Measurements from ENCODE around the gene PCGF3. TPM values are rescaled to one million over a fixed set of nuclear protein-coding genes. Genes with fewer than 3 reads are reported as not detected.

The PCGF3 gene
- total and polyA plus RNA-seq, 7 experiments from 2014 or later, result 3.8 to 66.8 (median 36.2) TPM

DNA sequence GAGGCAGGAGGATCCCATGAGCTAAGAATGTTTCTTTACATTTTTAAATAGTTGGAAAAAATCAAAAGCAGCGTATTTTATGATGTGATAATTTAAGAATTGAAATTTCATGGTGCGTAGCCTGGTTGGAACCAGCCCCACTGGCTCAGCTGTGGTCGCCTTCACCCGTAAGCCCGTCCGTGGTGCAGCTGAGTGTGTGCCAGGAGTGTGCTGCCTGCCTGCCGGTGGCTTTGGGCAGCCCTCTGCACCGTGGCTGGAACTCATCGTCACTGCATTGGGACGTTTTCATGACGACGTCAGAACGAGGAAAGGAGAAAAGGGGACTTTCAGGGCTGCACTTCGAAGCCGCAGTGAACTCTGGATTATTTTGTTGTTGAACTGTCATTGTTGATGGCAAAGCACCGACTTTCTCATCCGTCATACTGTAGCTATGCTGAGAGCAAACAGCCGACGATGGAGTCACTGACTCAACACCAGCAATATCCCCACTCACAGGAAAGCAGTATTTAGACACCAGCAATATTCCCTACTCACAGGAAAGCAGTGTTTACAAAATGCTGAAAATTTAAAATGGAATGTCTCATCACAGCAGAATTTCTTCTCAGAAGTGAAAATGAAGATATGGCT, 35.1 kb downstream of the PCGF3 start:
- H3K4me3 ChIP-seq (ENCODE audit: low read length), result no peak overlapping the region
- Mint-ChIP-seq H3K27me3 (no peaks in the 10 kb centered on the region), H3K4me3 (no peak overlapping the region), H3K36me3 (peaks cover 0 to 13% (median 4%) of the 10 kb centered on the region in 5 donors), H3K4me1 (peaks cover 0 to 6% (median 0%) of the 10 kb centered on the region in 7 donors), H3K27ac (no peak overlapping the region), H3K9me3 (no peaks in the 10 kb centered on the region)
- POLR2A ChIA-PET, result no interaction called here
- no peaks in the 10 kb centered on the region for H3K4me1 ChIP-seq (ENCODE audit: control insufficient read depth in 2 of 2, insufficient read depth in 2 of 2, low read length in 2 of 2)
- ATAC-seq (no peak), DNase-seq (no peak)
- H3K36me3 ChIP-seq (ENCODE audit: control insufficient read depth in 2 of 3, insufficient read depth in 3 of 3, low read length in 3 of 3), result peaks cover 0 to 32% (median 0%) of the 10 kb centered on the region in 3 experiments
- H3K27ac ChIP-seq (ENCODE audit: low read depth, low read length), result no peak overlapping the region
- CTCF ChIA-PET, result interaction anchor here (0.7 to 3.0 kb wide), 3 partner anchors 10 to 247 kb away, joined by 4 to 19 read pairs (median 6); partner anchors contain the start of gene IDUA
- no peaks in the 10 kb centered on the region for H3K9me3 ChIP-seq (ENCODE audit: control insufficient read depth in 2 of 3, low read length in 3 of 3)
- intact Hi-C loops (cut with micrococcal nuclease), result loop anchor here (5.0 to 10.0 kb wide), 3 partner anchors 152 to 496 kb away; no protein-coding TSS in a partner anchor
- H3K27me3 ChIP-seq (ENCODE audit: control insufficient read depth in 2 of 2, insufficient read depth in 2 of 2, low read length in 2 of 2), result no peaks in the 10 kb centered on the region

DNA sequence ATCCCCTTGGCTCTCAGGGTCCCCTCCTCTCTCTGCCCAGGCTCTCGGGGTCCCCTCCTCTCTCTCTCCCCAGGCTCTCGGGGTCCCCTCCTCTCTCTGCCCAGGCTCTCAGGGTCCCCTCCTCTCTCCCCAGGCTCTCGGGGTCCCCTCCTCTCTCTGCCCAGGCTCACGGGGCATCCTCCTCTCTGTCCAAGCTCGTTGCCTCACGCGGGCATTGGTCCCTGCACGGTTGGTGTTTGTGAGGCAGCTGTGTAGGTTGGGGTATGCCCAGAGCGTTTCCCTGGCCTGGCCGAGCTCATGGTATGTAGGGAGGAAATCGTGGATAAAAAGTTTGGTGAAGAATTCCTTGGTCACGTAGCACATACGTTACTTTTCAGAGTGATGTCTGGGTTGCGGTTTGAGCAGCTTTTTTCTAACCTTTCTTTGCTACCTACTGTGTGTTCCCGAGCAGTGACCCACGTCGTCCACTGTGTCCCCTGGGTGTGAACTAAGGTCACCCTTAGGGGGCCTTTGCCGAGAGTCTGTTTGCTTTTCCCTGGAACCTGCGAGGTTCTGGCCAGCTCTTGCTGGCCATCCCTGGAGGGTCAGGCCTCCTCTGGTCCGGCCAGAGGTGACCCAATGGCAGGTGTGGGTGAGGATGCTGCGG, 36.6 kb downstream of the PCGF3 start:
- no peak overlapping the region for H3K4me3 ChIP-seq (ENCODE audit: low read length)
- ChIA-PET CTCF (interaction anchor here (0.6 to 3.0 kb wide), 8 partner anchors 9 to 525 kb away, joined by 3 to 19 read pairs (median 4); partner anchors contain the start of gene IDUA), POLR2A (interaction anchor here (1.5 kb wide), 2 partner anchors 39 to 245 kb away, joined by 3 to 5 read pairs; no protein-coding TSS in a partner anchor)
- peaks cover 0 to 24% (median 0%) of the 10 kb centered on the region in 3 experiments for H3K36me3 ChIP-seq (ENCODE audit: control insufficient read depth in 2 of 3, insufficient read depth in 3 of 3, low read length in 3 of 3)
- Mint-ChIP-seq H3K36me3 (peaks cover 0 to 13% (median 4%) of the 10 kb centered on the region in 5 donors), H3K27me3 (no peaks in the 10 kb centered on the region), H3K27ac (no peak overlapping the region), H3K9me3 (no peaks in the 10 kb centered on the region), H3K4me3 (no peak overlapping the region), H3K4me1 (peaks cover 0 to 6% (median 0%) of the 10 kb centered on the region in 7 donors)
- intact Hi-C loops (cut with micrococcal nuclease), result loop anchor here (2.0 to 10.0 kb wide), 8 partner anchors 150 to 497 kb away; partner anchors contain the start of genes IDUA (in 2 of the 2), FGFRL1 (in 1 of the 2), GAK (in 1 of the 2) and TMEM175 (in 1 of the 2)
- DNase-seq (no peak), ATAC-seq (peak; percentile 23)
- H3K4me1 ChIP-seq (ENCODE audit: control insufficient read depth in 2 of 2, insufficient read depth in 2 of 2, low read length in 2 of 2), result no peaks in the 10 kb centered on the region
- H3K9me3 ChIP-seq (ENCODE audit: control insufficient read depth in 2 of 3, low read length in 3 of 3), result no peaks in the 10 kb centered on the region
- H3K27ac ChIP-seq (ENCODE audit: low read depth, low read length), result no peak overlapping the region
- H3K27me3 ChIP-seq (ENCODE audit: control insufficient read depth in 2 of 2, insufficient read depth in 2 of 2, low read length in 2 of 2), result no peaks in the 10 kb centered on the region

DNA sequence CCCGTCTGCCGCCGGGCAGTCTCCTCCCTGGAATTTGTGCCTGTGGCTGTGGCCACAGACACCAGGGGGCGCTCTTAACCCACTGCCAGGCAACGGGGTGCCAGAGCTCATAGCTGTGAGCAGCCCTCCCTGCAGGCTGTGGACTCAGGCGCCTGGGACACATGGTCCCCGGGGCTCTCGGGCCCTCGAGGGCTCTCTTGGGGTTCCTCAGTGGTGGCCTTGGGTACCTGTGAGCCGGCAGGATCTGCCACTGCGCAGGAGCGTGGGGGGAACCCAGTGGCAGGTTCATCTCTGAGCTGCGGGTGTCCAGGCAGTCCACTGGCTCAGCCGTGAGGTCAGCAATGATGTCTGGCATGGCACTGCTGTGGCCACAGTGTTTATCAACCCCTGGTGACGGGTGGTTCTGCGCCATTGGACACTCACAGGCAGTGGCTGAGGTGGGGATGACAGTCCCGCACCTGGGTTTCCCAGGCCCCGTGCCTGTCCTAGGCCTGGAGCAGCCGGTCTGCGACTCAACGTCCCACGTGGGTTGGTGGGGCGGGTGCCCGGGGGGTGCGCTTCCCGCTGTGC, 37.2 kb downstream of the PCGF3 start:
- Mint-ChIP-seq H3K4me3 (no peak overlapping the region), H3K27ac (peak overlapping the region in 1 of 9 donors; percentile 41), H3K27me3 (no peaks in the 10 kb centered on the region), H3K9me3 (no peaks in the 10 kb centered on the region), H3K4me1 (peaks cover 0 to 6% (median 2%) of the 10 kb centered on the region in 7 donors), H3K36me3 (peaks cover 0 to 9% (median 2%) of the 10 kb centered on the region in 5 donors)
- Histone ChIP-seq H3K9me3 (ENCODE audit: control insufficient read depth in 2 of 3, low read length in 3 of 3) (no peaks in the 10 kb centered on the region), H3K36me3 (ENCODE audit: control insufficient read depth in 2 of 3, insufficient read depth in 3 of 3, low read length in 3 of 3) (peaks cover 0 to 20% (median 0%) of the 10 kb centered on the region in 3 experiments), H3K4me3 (ENCODE audit: low read length) (no peak overlapping the region), H3K27me3 (ENCODE audit: control insufficient read depth in 2 of 2, insufficient read depth in 2 of 2, low read length in 2 of 2) (no peaks in the 10 kb centered on the region), H3K4me1 (ENCODE audit: control insufficient read depth in 2 of 2, insufficient read depth in 2 of 2, low read length in 2 of 2) (no peaks in the 10 kb centered on the region), H3K27ac (ENCODE audit: low read depth, low read length) (no peak overlapping the region)
- intact Hi-C loops (cut with micrococcal nuclease), result loop anchor here (2.0 to 10.0 kb wide), 8 partner anchors 149 to 498 kb away; partner anchors contain the start of genes IDUA (in 2 of the 2), FGFRL1 (in 1 of the 2), GAK (in 1 of the 2) and TMEM175 (in 1 of the 2)
- POLR2A ChIA-PET, result interaction anchor here (1.5 kb wide), 2 partner anchors 39 to 245 kb away, joined by 3 to 5 read pairs; no protein-coding TSS in a partner anchor
- peak; percentile 47 to 80 (median 69) for DNase-seq
- CTCF ChIA-PET, result interaction anchor here (0.6 to 3.0 kb wide), 9 partner anchors 9 to 524 kb away, joined by 3 to 19 read pairs (median 3); partner anchors contain the start of gene IDUA
- peak; percentile 93 for ATAC-seq

DNA sequence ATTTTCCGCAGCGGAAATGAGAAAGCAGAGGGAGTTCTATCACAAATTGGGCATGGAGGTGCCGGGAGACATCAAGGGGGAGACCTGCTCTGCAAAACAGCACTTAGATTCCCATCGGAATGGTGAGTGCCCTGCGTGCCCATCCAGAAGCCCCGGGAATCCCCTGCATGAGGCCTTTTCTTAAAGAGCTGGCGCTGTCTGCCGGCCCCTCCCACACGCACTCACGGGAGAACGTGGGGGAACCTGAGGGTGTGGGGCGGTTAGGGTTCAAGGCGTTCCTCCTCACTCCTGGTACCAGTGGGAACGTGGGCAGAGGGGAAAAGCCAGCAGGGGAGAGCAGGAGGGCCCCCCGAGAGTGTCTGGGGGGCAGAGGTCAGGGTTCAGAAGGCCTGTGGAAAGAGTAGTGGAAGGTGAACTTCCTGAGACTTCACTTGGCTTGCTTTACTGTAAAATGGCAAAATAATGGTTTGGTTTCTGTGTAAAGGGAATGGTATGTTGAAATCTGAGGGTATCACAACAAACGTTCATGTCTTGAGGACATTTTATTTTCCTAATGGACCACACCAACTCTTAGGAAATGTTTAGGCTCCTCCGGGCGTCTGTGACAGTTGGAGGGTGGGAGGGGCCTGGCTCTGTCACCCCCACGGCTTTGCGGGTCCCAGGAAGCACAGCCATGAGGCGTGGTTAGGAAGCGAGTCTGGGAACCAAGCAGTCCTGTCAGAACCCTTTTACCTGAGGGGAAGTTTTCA, 38.0 kb downstream of the PCGF3 start:
- ChIA-PET POLR2A (interaction anchor here (1.5 kb wide), 1 partner anchor 244 kb away, joined by 5 read pairs; no protein-coding TSS in a partner anchor), CTCF (interaction anchor here (0.6 to 3.0 kb wide), 4 partner anchors 13 to 244 kb away, joined by 3 to 19 read pairs (median 5); partner anchors contain the start of gene IDUA)
- Mint-ChIP-seq H3K36me3 (peaks cover 0 to 17% (median 6%) of the 10 kb centered on the region in 5 donors), H3K27ac (peak overlapping the region in 3 of 9 donors; percentile 34 to 82 (median 59)), H3K9me3 (no peaks in the 10 kb centered on the region), H3K4me3 (no peak overlapping the region), H3K27me3 (no peaks in the 10 kb centered on the region), H3K4me1 (peaks cover 0 to 6% (median 3%) of the 10 kb centered on the region in 7 donors)
- Histone ChIP-seq H3K27ac (ENCODE audit: low read depth, low read length) (no peak overlapping the region), H3K4me3 (ENCODE audit: low read length) (no peak overlapping the region), H3K27me3 (ENCODE audit: control insufficient read depth in 2 of 2, insufficient read depth in 2 of 2, low read length in 2 of 2) (no peaks in the 10 kb centered on the region), H3K36me3 (ENCODE audit: control insufficient read depth in 2 of 3, insufficient read depth in 3 of 3, low read length in 3 of 3) (peaks cover 0 to 23% (median 0%) of the 10 kb centered on the region in 3 experiments), H3K4me1 (ENCODE audit: control insufficient read depth in 2 of 2, insufficient read depth in 2 of 2, low read length in 2 of 2) (no peaks in the 10 kb centered on the region), H3K9me3 (ENCODE audit: control insufficient read depth in 2 of 3, low read length in 3 of 3) (no peaks in the 10 kb centered on the region)
- DNase-seq (no peak), ATAC-seq (no peak)
- intact Hi-C loops (cut with micrococcal nuclease), result loop anchor here (2.0 to 10.0 kb wide), 8 partner anchors 149 to 499 kb away; partner anchors contain the start of genes IDUA (in 2 of the 2), FGFRL1 (in 1 of the 2), GAK (in 1 of the 2) and TMEM175 (in 1 of the 2)

DNA sequence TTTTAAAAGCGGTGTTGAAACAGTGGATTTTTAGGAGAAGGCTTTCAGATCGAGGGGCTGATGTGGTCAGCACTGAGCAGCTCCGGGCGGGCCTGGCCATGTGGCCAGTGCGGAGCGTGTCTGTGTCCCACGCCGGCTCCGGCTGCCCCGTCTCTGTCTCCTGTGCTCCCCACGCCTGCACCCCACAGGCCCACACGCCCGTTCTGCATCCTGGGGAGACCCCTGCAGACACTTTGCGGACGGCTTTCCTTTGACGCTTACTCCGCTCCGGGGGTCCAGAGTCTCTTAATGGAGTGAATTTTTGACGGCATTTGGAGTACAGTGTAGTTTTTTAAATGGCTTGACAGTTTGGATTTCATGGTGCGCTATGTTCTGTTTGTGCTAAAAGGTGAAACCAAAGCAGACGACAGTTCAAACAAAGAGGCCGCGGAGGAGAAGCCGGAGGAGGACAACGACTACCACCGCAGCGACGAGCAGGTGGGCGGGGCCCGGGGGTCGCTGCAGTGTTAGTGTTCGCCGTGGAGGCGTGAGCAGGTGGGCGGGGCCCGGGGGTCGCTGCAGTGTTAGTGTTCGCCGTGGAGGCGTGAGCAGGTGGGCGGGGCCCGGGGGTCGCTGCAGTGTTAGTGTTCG, 38.7 kb downstream of the PCGF3 start:
- peak overlapping the region in 3 of 9 donors; percentile 12 to 82 (median 40) for H3K27ac Mint-ChIP-seq
- H3K9me3 ChIP-seq (ENCODE audit: control insufficient read depth in 2 of 3, low read length in 3 of 3), result no peaks in the 10 kb centered on the region
- no peak overlapping the region for H3K4me3 ChIP-seq (ENCODE audit: low read length)
- DNase-seq, result no peak
- POLR2A ChIA-PET, result no interaction called here
- H3K36me3 ChIP-seq (ENCODE audit: control insufficient read depth in 2 of 3, insufficient read depth in 3 of 3, low read length in 3 of 3), result peaks cover 0 to 22% (median 0%) of the 10 kb centered on the region in 3 experiments
- H3K4me3 Mint-ChIP-seq, result no peak overlapping the region
- H3K4me1 Mint-ChIP-seq, result peaks cover 0 to 6% (median 3%) of the 10 kb centered on the region in 7 donors
- no peaks in the 10 kb centered on the region for H3K4me1 ChIP-seq (ENCODE audit: control insufficient read depth in 2 of 2, insufficient read depth in 2 of 2, low read length in 2 of 2)
- no peak overlapping the region for H3K27ac ChIP-seq (ENCODE audit: low read depth, low read length)
- peaks cover 0 to 20% (median 8%) of the 10 kb centered on the region in 5 donors for H3K36me3 Mint-ChIP-seq
- H3K27me3 Mint-ChIP-seq, result no peaks in the 10 kb centered on the region
- intact Hi-C loops (cut with micrococcal nuclease), result loop anchor here (5.0 to 10.0 kb wide), 3 partner anchors 148 to 500 kb away; no protein-coding TSS in a partner anchor
- no peaks in the 10 kb centered on the region for H3K27me3 ChIP-seq (ENCODE audit: control insufficient read depth in 2 of 2, insufficient read depth in 2 of 2, low read length in 2 of 2)
- no peak for ATAC-seq
- CTCF ChIA-PET, result no interaction called here
- H3K9me3 Mint-ChIP-seq, result no peaks in the 10 kb centered on the region

Data from naive thymus-derived CD4-positive, alpha-beta T cell (primary cell).